Spleen (tissue), 11 donors: ENCODE results near the gene NANOGP8. TPM values are rescaled to one million over a fixed set of nuclear protein-coding genes. Genes with fewer than 3 reads are reported as not detected.

Source experiments
- DNase-seq: peaks from one replicate; pipeline ENCODE4 v3.0.0-alpha.2; 2020
- H3K27ac ChIP-seq, 8 donors: fragments of 200-600 bp; sonication (generic) in 7 of 8; 1 replicate in 4 of 8; 2 replicates in 4 of 8; pipeline versions ENCODE4 v1.5.0 to v1.8.0; 2016 to 2021; ENCODE audit warnings: inconsistent platforms in 4 of 8, mild to moderate bottlenecking in 4 of 8, moderate library complexity in 1 of 8
- H3K27me3 ChIP-seq, 7 donors: fragments of 200-600 bp; sonication (generic) in 6 of 7; replicated peaks in 1 of 7; 1 replicate in 4 of 7; 2 replicates in 3 of 7; pipeline versions ENCODE4 v1.5.0 to v1.8.0; 2016 to 2021; ENCODE audit warnings: inconsistent platforms in 3 of 7, mild to moderate bottlenecking in 1 of 7
- H3K36me3 ChIP-seq, 6 donors: fragments of 200-600 bp; sonication (generic) in 5 of 6; 1 replicate in 4 of 6; 2 replicates in 2 of 6; pipeline versions ENCODE4 v1.5.0 to v1.8.0; 2016 to 2021; ENCODE audit warnings: inconsistent platforms in 2 of 6
- H3K4me1 ChIP-seq, 6 donors: fragments of 200-600 bp; sonication (generic) in 5 of 6; 1 replicate in 3 of 6; 2 replicates in 3 of 6; pipeline versions ENCODE4 v1.5.0 to v1.8.0; 2016 to 2021; ENCODE audit warnings: inconsistent platforms in 3 of 6
- H3K4me3 ChIP-seq, 8 donors: fragments of 200-600 bp; sonication (generic) in 7 of 8; 1 replicate in 4 of 8; 2 replicates in 4 of 8; pipeline versions ENCODE4 v1.5.0 to v1.8.0; 2016 to 2021; ENCODE audit warnings: inconsistent platforms in 4 of 8, mild to moderate bottlenecking in 4 of 8, moderate library complexity in 2 of 8
- H3K9me3 ChIP-seq, 8 donors: fragments of 200-600 bp; sonication (generic) in 7 of 8; 1 replicate in 4 of 8; 2 replicates in 4 of 8; pipeline versions ENCODE4 v1.5.0 to v1.8.0; 2016 to 2021; ENCODE audit warnings: inconsistent platforms in 4 of 8
- CTCF ChIP-seq, 11 experiments: fragments of 200-600 bp in 7 of 11; fragments of 450-650 bp in 4 of 11; sonication (generic) in 4 of 11; IDR thresholded peaks in 8 of 11; conservative IDR thresholded peaks in 3 of 11; 1 replicate in 7 of 11; 2 replicates in 4 of 11; pipeline versions ENCODE4 v1.4.0 to v1.8.0; 2016 to 2021; ENCODE audit warnings: antibody characterized with exemption in 11 of 11, inconsistent platforms in 4 of 11, mild to moderate bottlenecking in 1 of 11
- POLR2A ChIP-seq, 3 donors: fragments of 450-650 bp; IDR thresholded peaks; one replicate each; pipeline ENCODE4 v1.5.1; 2017; ENCODE audit warnings: antibody characterized with exemption in 3 of 3, mild to moderate bottlenecking in 1 of 3
- POLR2AphosphoS5 ChIP-seq, 3 donors: sonication (generic); formaldehyde crosslinking; IDR thresholded peaks; one replicate each; pipeline ENCODE4 v1.5.1; 2017; ENCODE audit warnings: antibody characterized with exemption in 3 of 3
- WGBS, 5 donors: extraction: QIAGEN DNeasy Blood & Tissue Kit in 3 of 5; methylation state at CpG; one replicate each; pipeline versions ENCODE4 v1.1.5 to v1.1.7; 2013 to 2018; 5-methylcytosine and 5-hydroxymethylcytosine counted together
- intact Hi-C: fragments of 100-400 bp; cut with DNase I; formaldehyde crosslinking; loops from one replicate; pipeline ENCODE4 v1.15.0; 2023; ENCODE audit warnings: low total_unique reads
- polyA plus RNA-seq, 3 donors: library from polyadenylated mRNA; stranded (reverse); fragments of 200-250 nt; gene quantifications; one replicate each; pipeline ENCODE4 v1.2.1, GENCODE V29; 2013
- total RNA-seq, 7 donors: library from RNA; depleted of rRNA in 3 of 7; stranded (reverse); fragments of >200 nt in 3 of 7; fragmentation: NEBNext Ultra II Directional in 4 of 7; extraction: Animal tissue kit (Norgen Biotek cat#: 25700) in 4 of 7; gene quantifications; one replicate each; pipeline versions ENCODE4 v1.1.0 to v1.2.1, GENCODE V29; 2016 to 2021
- donor health status: healthy with polysubstance abuse.
- donor health status: DM: no; HTN: no; CAD: no; lungs with moderate emphysema.
- donor health status: DM: no; HTN: no; CAD: no.
- donor health status: Bipolar disorder and iron deficiency.
- donor health status: healthy.
- donor health status: DM: no; HTN: no; CAD: no.
- donor health status: DM: yes; HTN: yes; CAD: no.

Gene NANOGP8
- total and polyA plus RNA-seq, 10 donors, result 0.50 to 4.4 (median 1.1) TPM; not detected in 5

DNA sequence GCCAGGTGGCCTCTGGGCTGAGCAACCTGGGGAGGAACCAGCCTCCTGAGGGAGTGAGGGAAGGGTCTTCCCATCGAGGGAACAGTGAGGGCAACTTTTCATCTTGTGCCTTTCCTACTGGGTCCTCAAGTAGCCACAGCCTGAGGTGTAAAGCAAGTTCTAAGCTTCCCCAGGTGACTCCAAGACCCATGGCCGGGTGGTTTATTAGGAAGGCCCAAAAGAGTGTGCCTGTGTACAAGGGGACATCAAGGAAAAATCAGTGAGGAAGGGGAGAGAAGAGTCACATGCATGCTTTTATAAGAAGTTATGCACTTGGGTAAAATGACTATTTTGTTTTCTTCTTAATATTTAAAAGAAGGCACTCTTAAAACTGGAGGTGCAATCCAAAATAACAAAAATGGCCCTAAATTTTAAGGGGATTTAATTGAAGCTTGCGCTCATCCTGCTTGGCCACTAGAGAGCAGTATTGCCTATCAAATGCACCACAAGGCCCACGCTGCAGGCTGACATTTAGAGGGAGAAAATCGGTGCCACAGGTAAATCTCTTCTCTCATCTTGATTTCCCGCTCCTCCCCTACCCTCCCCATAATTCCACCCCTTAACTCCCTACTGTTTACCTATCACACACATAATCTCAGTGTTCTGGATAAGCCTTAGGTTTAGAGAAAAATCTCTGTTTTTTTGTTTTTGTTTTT is 6.7 kb downstream of the NANOGP8 start:
- WGBS, 5 donors, result 28 to 38% (median 36%) methylated on average over 6 of the region's 6 CpGs
- TF ChIP-seq CTCF (IDR thresholded peaks at IDR 0.05 in 8 of 11, conservative IDR thresholded peaks at IDR 0.05 in 3 of 11) (peak in 10 of 11 experiments; percentile 41 to 81 (median 74)), POLR2A (IDR thresholded peaks at IDR 0.05) (no peak), POLR2AphosphoS5 (IDR thresholded peaks at IDR 0.05) (no peak)
- no peak overlapping the region for H3K4me3 ChIP-seq
- no peak overlapping the region for H3K27ac ChIP-seq
- intact Hi-C loops, result loop anchor here (10.0 kb wide), 1 partner anchor 376 kb away; no protein-coding TSS in a partner anchor
- H3K4me1 ChIP-seq, result no peaks in the 10 kb centered on the region
- no peaks in the 10 kb centered on the region for H3K27me3 ChIP-seq
- H3K36me3 ChIP-seq, result no peaks in the 10 kb centered on the region
- DNase-seq, result no peak
- peaks cover 0 to 17% (median 8%) of the 10 kb centered on the region in 8 donors for H3K9me3 ChIP-seq

- TF ChIP-seq CTCF (IDR thresholded peaks at IDR 0.05 in 8 of 11, conservative IDR thresholded peaks at IDR 0.05 in 3 of 11) (no peak), POLR2A (IDR thresholded peaks at IDR 0.05) (no peak), POLR2AphosphoS5 (IDR thresholded peaks at IDR 0.05) (no peak)
- intact Hi-C loops, result loop anchor here (10.0 kb wide), 1 partner anchor 384 kb away; no protein-coding TSS in a partner anchor
- Histone ChIP-seq H3K4me1 (peaks cover 0 to 15% (median 4%) of the 10 kb centered on the region in 6 donors), H3K27me3 (no peaks in the 10 kb centered on the region), H3K27ac (peak overlapping the region in 5 of 8 donors; percentile 31 to 84 (median 64)), H3K36me3 (no peaks in the 10 kb centered on the region), H3K4me3 (no peak overlapping the region), H3K9me3 (no peaks in the 10 kb centered on the region)
- DNase-seq, result peak; percentile 81
- WGBS, 5 donors, result 66 to 92% (median 83%) methylated on average over 13 of the region's 13 CpGs
Observed at GRCh38 chr15:35071106-35071505, 14.0 kb downstream of the NANOGP8 start.

DNA sequence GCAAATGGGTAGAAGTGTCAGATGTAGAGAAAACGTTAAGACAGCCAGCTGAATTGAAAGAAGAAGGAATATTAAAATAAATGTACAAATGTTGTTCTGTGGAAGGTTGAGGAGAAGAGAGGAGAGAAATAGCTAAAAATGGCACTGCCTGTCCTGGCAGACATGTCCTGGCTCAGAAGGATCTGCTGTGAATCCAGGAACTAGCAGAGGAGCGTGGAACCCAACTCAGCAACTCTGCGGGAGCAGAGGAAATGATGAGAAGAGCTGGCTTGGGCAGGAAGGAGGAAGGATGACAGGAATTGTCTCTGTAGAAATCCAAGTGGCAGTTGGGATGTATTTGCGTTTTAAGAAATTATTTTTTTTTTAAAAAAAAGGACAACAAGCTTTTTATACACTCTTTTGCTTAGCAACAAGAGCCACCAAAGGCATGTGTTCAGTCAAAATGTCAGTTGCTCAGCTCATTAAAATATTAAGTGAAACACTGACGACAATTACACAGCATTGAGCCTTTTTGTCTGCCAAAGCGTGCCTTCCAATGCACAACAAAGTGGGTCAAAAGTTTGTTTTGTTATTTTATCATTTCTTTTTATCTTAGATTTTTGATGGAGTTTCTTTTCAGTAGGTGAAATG is 16.1 kb downstream of the NANOGP8 start:
- peaks cover 0 to 15% (median 4%) of the 10 kb centered on the region in 6 donors for H3K4me1 ChIP-seq
- no peak overlapping the region for H3K4me3 ChIP-seq
- no peak for DNase-seq
- H3K9me3 ChIP-seq, result no peaks in the 10 kb centered on the region
- TF ChIP-seq CTCF (IDR thresholded peaks at IDR 0.05 in 8 of 11, conservative IDR thresholded peaks at IDR 0.05 in 3 of 11) (no peak), POLR2A (IDR thresholded peaks at IDR 0.05) (no peak), POLR2AphosphoS5 (IDR thresholded peaks at IDR 0.05) (no peak)
- peak overlapping the region in 1 of 8 donors; percentile 22 for H3K27ac ChIP-seq
- no peaks in the 10 kb centered on the region for H3K36me3 ChIP-seq
- intact Hi-C loops, result no loop called here
- WGBS, 5 donors, result 49 to 69% (median 61%) methylated on average over 6 of the region's 6 CpGs
- H3K27me3 ChIP-seq, result no peaks in the 10 kb centered on the region
